ENCODE data around the gene NGF.

GRCh38 chr1:115356356-115356755 is 18.3 kb upstream of the NGF start:
- TF ChIP-seq MAZ (IDR thresholded peaks at IDR 0.05; ENCODE audit: borderline replicate concordance, low read depth, low read length) (no peak), POLR2A (IDR thresholded peaks at IDR 0.05; ENCODE audit: low read depth, low read length) (no peak), USF2 (IDR thresholded peaks at IDR 0.05; ENCODE audit: low read depth, low read length) (no peak), CTCF (conservative IDR thresholded peaks at IDR 0.05; ENCODE audit: low read depth, low read length) (no peak), MXI1 (IDR thresholded peaks at IDR 0.05; ENCODE audit: borderline replicate concordance, low read depth, low read length) (no peak), RCOR1 (IDR thresholded peaks at IDR 0.05; ENCODE audit: insufficient replicate concordance, low read length) (no peak)

All from IMR-90 (cell line).